ENCODE data around the gene IGF2BP2. TPM values are rescaled to one million over a fixed set of nuclear protein-coding genes. Genes with fewer than 3 reads are reported as not detected.

IGF2BP2 gene
- total RNA-seq, 4 donors from 2014 or later, result 12.4 to 45.7 (median 15.9) TPM

- no peak overlapping the region for H3K4me3 ChIP-seq (replicated peaks in 1 of 3)
- H3K27ac ChIP-seq, result no peak overlapping the region
- H3K4me1 ChIP-seq, result peaks cover 0 to 3% of the 10 kb centered on the region in 2 donors
- H3K36me3 ChIP-seq, result no peaks in the 10 kb centered on the region
- intact Hi-C loops (cut with DNase I), result loop anchor here (10.0 kb wide), 2 partner anchors 46 to 114 kb away; partner anchors contain the start of gene TRA2B
- TF ChIP-seq CTCF (IDR thresholded peaks at IDR 0.05), result no peak
- TF ChIP-seq POLR2A (IDR thresholded peaks at IDR 0.05), result no peak
- H3K9me3 ChIP-seq, result no peaks in the 10 kb centered on the region
- 73% methylated on average over 6 of the region's 6 CpGs for WGBS, 2 donors
- no peaks in the 10 kb centered on the region for H3K27me3 ChIP-seq
- no peak for DNase-seq
Observed at GRCh38 chr3:185820973-185821758, 3.7 kb downstream of the IGF2BP2 start.

GRCh38 chr3:185818267-185818875 is 6.5 kb downstream of the IGF2BP2 start:
- H3K4me3 ChIP-seq (replicated peaks in 1 of 3), result no peak overlapping the region
- H3K9me3 ChIP-seq, result no peaks in the 10 kb centered on the region
- peaks cover 0 to 3% of the 10 kb centered on the region in 2 donors for H3K4me1 ChIP-seq
- no peaks in the 10 kb centered on the region for H3K36me3 ChIP-seq
- no peak overlapping the region for H3K27ac ChIP-seq
- intact Hi-C loops (cut with DNase I), result no loop called here
- no peaks in the 10 kb centered on the region for H3K27me3 ChIP-seq
- TF ChIP-seq POLR2A (IDR thresholded peaks at IDR 0.05) (no peak), CTCF (IDR thresholded peaks at IDR 0.05) (no peak)
- no peak for DNase-seq

- no peak for DNase-seq
- no peaks in the 10 kb centered on the region for H3K9me3 ChIP-seq
- H3K36me3 ChIP-seq, result no peaks in the 10 kb centered on the region
- H3K27ac ChIP-seq, result no peak overlapping the region
- TF ChIP-seq POLR2A (IDR thresholded peaks at IDR 0.05), result no peak
- no peak for TF ChIP-seq CTCF (IDR thresholded peaks at IDR 0.05)
- H3K4me3 ChIP-seq (replicated peaks in 1 of 3), result no peak overlapping the region
- WGBS, 2 donors, result 69% methylated on average over 11 of the region's 11 CpGs
- intact Hi-C loops (cut with DNase I), result no loop called here
- no peaks in the 10 kb centered on the region for H3K4me1 ChIP-seq
- H3K27me3 ChIP-seq, result no peaks in the 10 kb centered on the region
Observed at GRCh38 chr3:185815391-185816282, 9.2 kb downstream of the IGF2BP2 start.

- Histone ChIP-seq H3K4me1 (peaks cover 0 to 3% of the 10 kb centered on the region in 2 donors), H3K4me3 (replicated peaks in 1 of 3) (no peak overlapping the region), H3K27me3 (no peaks in the 10 kb centered on the region), H3K36me3 (no peaks in the 10 kb centered on the region), H3K9me3 (no peaks in the 10 kb centered on the region), H3K27ac (no peak overlapping the region)
- intact Hi-C loops (cut with DNase I), result no loop called here
- DNase-seq, result no peak
- TF ChIP-seq POLR2A (IDR thresholded peaks at IDR 0.05) (no peak), CTCF (IDR thresholded peaks at IDR 0.05) (no peak)
- WGBS, 2 donors, result 58 to 62% methylated on average over 4 of the region's 4 CpGs
Observed at GRCh38 chr3:185813691-185814215, 11.1 kb downstream of the IGF2BP2 start.
